WERI-Rb-1 (cell line): ENCODE data around the gene SNCAIP.

ENCODE experiments used
- DNase-seq: peaks from one replicate; pipeline ENCODE4 v3.0.0-alpha.2; 2020
- H3K27ac ChIP-seq: fragments of 250-450 bp; sonication (Bioruptor Pico); 2 replicates; pipeline ENCODE4 v1.5.1; 2020; ENCODE audit warnings: mild to moderate bottlenecking, moderate library complexity
- H3K27me3 ChIP-seq: fragments of 250-450 bp; sonication (Bioruptor Pico); 2 replicates; pipeline ENCODE4 v1.5.1; 2021; ENCODE audit warnings: mild to moderate bottlenecking, low read depth, moderate library complexity; ENCODE audit not compliant: insufficient read depth, severe bottlenecking
- H3K36me3 ChIP-seq: fragments of 250-450 bp; sonication (Bioruptor Pico); 2 replicates; pipeline ENCODE4 v1.5.1; 2020; ENCODE audit warnings: mild to moderate bottlenecking, moderate library complexity
- H3K4me3 ChIP-seq: 2 replicates; pipeline ENCODE4 v1.5.1; 2011; ENCODE audit warnings: low read depth, mild to moderate bottlenecking, control low read depth, low read length
- H3K9me3 ChIP-seq: fragments of 250-450 bp; sonication (Bioruptor Pico); 2 replicates; pipeline ENCODE4 v1.5.1; 2021; ENCODE audit warnings: mild to moderate bottlenecking, moderate library complexity; ENCODE audit not compliant: severe bottlenecking
- TF ChIP-seq, protein P1 (sequence below): IDR thresholded peaks from 2 replicates; pipeline ENCODE4 v1.5.1; 2011; ENCODE audit warnings: low read depth, mild to moderate bottlenecking, control low read depth, inconsistent platforms, low read length

SNCAIP gene

DNA sequence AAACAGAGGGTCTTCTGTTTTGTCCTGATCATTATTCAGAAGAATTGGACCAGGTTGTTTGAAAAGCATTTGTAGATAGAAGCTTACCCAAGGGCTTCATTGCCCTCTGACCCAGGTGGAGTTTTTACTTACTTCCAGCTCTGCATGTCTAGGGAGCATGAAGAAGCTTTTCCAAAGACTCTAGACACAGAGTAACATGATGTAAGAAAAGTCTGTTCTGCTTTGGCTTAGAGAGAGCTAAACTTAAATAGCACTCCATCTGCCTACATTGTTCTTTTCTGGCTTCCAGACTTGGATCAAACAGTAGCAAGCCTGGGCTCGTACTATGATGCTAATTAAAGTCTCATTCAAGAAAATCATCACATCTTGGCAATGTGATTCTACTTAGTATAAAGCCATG is 112.1 kb downstream of the SNCAIP start:
- Histone ChIP-seq H3K36me3 (no peaks in the 10 kb centered on the region), H3K4me3 (no peak overlapping the region), H3K9me3 (no peaks in the 10 kb centered on the region), H3K27me3 (no peaks in the 10 kb centered on the region), H3K27ac (no peak overlapping the region)
- no peak for DNase-seq
- TF ChIP-seq, protein P1, sequence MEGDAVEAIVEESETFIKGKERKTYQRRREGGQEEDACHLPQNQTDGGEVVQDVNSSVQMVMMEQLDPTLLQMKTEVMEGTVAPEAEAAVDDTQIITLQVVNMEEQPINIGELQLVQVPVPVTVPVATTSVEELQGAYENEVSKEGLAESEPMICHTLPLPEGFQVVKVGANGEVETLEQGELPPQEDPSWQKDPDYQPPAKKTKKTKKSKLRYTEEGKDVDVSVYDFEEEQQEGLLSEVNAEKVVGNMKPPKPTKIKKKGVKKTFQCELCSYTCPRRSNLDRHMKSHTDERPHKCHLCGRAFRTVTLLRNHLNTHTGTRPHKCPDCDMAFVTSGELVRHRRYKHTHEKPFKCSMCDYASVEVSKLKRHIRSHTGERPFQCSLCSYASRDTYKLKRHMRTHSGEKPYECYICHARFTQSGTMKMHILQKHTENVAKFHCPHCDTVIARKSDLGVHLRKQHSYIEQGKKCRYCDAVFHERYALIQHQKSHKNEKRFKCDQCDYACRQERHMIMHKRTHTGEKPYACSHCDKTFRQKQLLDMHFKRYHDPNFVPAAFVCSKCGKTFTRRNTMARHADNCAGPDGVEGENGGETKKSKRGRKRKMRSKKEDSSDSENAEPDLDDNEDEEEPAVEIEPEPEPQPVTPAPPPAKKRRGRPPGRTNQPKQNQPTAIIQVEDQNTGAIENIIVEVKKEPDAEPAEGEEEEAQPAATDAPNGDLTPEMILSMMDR, result no peak

DNA sequence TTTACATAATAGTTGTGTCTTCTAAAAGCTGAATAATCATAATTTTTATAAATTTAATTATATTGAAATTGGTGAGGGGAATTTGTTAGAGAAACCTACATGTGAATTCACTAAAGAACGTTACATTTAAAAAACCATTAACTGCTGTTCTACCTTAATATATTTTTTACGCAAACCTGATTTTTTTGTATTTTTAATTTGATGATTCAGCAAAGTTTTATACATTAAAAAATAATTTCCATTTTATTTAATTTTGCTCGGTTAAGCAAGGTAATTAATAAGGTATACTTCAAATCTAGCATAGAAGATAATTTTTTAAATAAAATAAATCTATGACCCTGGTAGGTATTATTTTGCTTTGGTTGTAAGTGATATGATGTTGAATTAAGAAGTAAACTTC is 114.3 kb downstream of the SNCAIP start:
- H3K4me3 ChIP-seq, result no peak overlapping the region
- TF ChIP-seq, protein P1, result no peak
- H3K27me3 ChIP-seq, result no peaks in the 10 kb centered on the region
- H3K27ac ChIP-seq, result no peak overlapping the region
- no peaks in the 10 kb centered on the region for H3K36me3 ChIP-seq
- DNase-seq, result no peak
- no peaks in the 10 kb centered on the region for H3K9me3 ChIP-seq

GRCh38 chr5:122427621-122428020 is 115.6 kb downstream of the SNCAIP start:
- no peaks in the 10 kb centered on the region for H3K27me3 ChIP-seq
- TF ChIP-seq, protein P1, result no peak
- H3K9me3 ChIP-seq, result no peaks in the 10 kb centered on the region
- H3K27ac ChIP-seq, result no peak overlapping the region
- H3K4me3 ChIP-seq, result no peak overlapping the region
- no peak for DNase-seq
- no peaks in the 10 kb centered on the region for H3K36me3 ChIP-seq

GRCh38 chr5:122429545-122430318 is 117.7 kb downstream of the SNCAIP start:
- Histone ChIP-seq H3K27ac (no peak overlapping the region), H3K27me3 (no peaks in the 10 kb centered on the region), H3K4me3 (no peak overlapping the region), H3K9me3 (no peaks in the 10 kb centered on the region), H3K36me3 (no peaks in the 10 kb centered on the region)
- TF ChIP-seq, protein P1, result no peak
- no peak for DNase-seq

- no peaks in the 10 kb centered on the region for H3K27me3 ChIP-seq
Observed at GRCh38 chr5:122430319-122430586, 118.2 kb downstream of the SNCAIP start.

GRCh38 chr5:122431298-122431697 is 119.3 kb downstream of the SNCAIP start:
- no peaks in the 10 kb centered on the region for H3K27me3 ChIP-seq

More at GRCh38 chr5:122430319-122430586, 118.2 kb downstream of the SNCAIP start:
- no peaks in the 10 kb centered on the region for H3K36me3 ChIP-seq
- H3K27ac ChIP-seq, result no peak overlapping the region
- H3K9me3 ChIP-seq, result no peaks in the 10 kb centered on the region
- TF ChIP-seq, protein P1, result no peak
- H3K4me3 ChIP-seq, result no peak overlapping the region
- DNase-seq, result no peak

More at GRCh38 chr5:122431298-122431697, 119.3 kb downstream of the SNCAIP start:
- TF ChIP-seq, protein P1, result no peak
- H3K4me3 ChIP-seq, result no peak overlapping the region
- DNase-seq, result no peak
- no peak overlapping the region for H3K27ac ChIP-seq
- no peaks in the 10 kb centered on the region for H3K36me3 ChIP-seq
- H3K9me3 ChIP-seq, result no peaks in the 10 kb centered on the region
